NCI-H748 treated with DMSO at 0.1 percent for 48 hours (cell line): ENCODE data around the gene TBX6.

ENCODE experiments used
- DNase-seq: peaks from one replicate; lab custom pipeline; 2025; lab: John Stamatoyannopoulos, UW

TBX6 gene

DNA sequence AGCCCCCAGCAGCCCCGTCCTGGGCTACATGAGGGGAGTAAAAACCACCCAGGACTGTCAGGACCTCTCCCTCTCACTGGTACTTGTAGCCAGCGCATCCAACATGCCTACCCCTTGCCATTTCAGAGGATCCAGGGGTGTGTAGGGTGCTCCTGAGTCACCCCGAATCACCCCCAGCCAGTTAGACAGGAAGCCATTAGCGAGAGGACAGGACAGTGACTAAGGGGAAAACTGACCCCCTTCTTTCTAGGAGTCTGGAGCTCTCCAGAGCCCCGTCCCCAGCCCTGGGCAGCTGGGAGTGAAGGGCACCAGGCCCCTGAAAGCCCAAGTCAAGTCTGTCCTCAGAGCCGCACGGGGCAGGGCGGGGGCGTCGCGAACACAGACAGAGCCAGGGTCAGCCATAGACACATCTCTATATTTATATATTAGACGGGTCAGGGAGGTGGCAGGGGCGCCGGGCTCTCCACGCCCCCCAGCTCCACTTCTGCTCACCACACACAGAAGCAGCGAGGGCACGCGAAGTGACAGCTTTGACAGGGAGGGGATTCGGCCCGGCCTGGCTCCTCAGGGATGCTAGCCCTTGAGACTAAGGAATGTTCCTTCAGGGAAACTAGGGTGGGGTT is 22.1 kb upstream of the TBX6 start:
- no peak for DNase-seq

DNA sequence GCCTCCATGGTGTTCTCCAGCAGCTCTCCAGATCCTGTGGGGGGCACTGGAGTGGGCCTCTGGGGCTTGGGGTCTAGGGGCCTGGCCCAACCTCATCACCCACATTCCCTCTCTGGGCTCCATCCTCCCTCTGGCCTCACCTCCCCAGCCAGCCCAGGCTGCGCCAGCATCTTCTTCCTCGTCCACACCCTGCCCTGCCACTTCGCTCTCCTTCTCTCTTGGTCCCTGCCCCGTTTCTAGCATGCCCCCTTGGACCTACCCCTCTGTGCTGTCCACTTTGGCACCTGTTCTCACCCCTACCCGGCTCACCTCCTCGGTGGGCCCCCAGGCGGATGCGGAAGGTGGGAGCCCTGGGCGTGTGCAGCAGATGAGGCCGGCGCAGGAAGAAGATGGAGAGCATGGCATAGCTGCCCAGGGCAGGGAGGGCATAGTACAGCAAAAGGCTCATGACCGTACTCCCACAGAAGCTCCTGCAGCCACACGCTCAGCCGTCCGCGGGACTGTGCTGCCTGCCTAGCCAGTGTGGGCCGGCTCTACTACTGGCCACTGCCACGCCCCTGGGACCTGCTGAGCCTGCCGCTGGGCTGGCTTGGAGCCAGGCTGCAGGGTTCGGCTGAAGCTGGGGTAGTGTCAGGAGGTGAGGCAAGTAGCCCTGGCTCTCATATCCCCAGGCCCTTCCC is 21.4 kb upstream of the TBX6 start, which contains the start of gene GDPD3:
Gene GDPD3, minus strand, starts transcription at position 507 of the 680 bp plus-strand sequence. Its CDS starts 59 bp downstream, at position 448.
- no peak for DNase-seq

DNA sequence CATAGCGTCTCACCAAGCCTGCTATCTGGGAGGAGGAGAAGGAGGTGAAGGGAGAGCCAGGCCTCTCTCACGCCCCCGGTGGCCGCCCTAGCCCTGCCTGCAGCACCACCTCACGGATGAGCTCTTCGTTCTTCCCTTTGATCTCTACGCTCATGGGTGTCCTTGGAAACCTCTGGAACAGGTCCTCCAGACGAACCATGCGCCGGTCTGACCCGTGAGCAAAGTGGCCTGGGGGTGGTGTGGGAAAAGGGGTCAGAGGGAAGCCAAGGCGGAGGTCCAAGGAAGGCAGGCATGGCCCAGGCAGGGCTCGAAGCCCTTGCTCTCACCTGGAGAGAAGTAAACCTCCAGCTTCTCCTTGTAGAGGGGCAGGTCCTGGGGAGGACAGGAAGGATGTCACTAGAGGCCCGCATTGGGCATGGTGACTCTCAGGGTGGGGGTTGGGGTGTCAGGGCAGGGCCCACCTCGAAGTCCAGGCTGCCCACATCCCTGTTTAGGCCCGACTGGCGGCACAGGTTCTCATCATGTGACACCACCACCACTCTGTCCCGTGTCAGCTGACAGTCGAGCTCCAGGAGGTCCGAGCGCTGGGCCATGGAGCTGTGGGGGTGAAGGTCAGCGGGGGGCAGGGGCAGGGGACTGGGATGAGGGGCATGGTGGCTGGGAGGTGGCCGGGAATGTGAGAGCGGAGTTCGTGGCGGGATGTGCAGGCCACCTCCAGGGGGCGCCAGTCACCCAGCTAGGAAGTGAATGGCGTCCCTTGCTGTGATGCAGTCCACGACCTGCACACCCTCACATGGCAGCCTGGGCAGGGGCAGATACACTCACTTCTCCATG is 20.7 kb upstream of the TBX6 start:
- no peak for DNase-seq

DNA sequence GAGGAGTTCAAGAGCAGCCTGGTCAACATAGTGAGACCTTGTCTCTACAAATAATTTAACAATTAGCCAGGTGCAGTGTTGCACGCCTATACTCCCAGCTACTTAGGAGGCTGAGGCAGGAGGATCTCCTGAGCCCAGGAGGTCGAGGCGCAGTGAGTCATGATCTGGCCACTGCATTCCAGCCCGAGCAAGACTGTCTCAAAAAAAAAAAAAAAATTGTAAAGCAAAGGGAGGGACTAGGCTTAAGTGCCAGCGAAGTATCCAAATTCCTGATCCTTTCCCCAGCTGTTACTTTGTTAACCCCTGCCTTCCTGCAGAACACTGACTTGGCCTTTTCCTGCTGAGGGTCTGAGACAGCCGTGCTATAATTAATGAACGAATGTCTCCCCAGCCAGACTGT is 18.9 kb upstream of the TBX6 start:
- no peak for DNase-seq

DNA sequence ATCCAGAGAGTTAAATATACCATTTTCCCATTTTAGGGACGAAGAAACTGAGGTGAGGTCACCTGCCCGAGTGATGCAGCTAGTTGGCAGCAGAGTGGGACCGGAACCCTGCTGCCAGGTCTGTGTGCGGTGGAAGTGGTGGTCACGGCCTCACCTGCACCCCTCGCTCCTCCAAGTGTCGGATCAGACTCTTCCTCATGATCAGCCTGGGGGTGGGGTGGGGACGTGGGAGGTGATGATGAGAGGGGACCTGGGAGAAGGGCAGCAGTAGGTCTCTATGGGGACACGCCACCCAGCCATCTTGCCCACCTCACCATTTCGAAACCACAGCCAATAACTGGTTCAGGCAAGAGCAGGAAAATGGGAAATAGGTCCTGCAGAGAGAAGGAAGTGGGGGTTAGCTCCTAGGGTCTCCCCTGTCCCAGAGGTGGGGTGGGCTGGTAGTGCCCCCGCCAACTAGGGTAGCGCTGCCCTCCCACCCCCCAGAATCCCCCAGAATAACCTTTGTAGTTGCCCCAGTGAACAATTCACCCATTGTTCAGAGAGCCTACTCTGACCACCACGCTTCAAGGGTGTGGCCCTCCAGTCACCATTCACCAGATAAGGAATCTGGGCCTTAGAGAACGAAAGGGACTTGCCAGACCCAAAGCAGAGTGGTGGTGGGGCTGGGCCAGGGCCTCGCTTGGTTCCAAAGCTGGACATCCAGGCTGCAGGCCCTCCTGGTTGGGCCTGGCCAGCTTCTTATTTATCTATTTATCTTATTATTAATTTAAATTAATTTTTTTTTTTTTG is 16.5 kb upstream of the TBX6 start:
- DNase-seq: no peak

DNA sequence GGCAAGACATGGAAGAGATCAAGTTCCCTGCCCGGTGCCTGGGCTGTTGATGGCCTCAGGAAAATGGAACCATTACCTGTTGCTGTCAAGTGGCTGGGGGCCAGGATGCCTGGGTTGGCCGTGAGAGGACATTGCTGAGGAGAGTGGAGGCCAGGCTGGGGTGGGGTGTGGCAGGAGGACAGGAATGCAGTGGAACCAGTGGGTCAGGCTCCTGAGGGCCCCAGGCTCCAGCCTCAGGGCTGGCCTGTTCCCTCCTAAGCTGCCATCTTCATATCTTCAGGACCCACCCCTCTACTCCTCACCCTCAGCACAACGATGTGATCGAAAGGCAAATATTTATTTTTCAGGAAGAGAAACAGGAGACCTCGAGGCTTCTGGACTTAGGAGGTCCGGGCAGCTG is 12.8 kb upstream of the TBX6 start:
- no peak for DNase-seq

DNA sequence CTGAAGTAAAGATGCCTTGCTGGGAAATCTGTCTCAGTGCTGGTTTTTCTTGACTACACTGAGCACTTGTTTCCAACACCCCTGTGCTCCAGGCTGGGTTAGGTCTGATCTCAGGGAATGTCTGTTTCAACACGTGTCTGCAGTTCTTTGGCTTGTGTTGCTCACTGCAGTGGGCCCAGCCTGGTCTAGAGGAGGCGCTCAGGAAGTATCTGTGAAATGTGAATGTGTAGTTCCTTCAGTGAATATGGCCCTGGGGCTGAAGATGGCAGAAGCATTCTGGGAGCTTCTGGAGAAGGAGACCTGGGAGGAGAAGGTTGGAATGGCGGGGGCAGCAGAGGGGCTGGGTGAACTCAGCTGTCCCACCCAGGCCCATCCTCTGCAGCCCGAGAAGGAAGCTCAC is 12.4 kb upstream of the TBX6 start:
- no peak for DNase-seq

DNA sequence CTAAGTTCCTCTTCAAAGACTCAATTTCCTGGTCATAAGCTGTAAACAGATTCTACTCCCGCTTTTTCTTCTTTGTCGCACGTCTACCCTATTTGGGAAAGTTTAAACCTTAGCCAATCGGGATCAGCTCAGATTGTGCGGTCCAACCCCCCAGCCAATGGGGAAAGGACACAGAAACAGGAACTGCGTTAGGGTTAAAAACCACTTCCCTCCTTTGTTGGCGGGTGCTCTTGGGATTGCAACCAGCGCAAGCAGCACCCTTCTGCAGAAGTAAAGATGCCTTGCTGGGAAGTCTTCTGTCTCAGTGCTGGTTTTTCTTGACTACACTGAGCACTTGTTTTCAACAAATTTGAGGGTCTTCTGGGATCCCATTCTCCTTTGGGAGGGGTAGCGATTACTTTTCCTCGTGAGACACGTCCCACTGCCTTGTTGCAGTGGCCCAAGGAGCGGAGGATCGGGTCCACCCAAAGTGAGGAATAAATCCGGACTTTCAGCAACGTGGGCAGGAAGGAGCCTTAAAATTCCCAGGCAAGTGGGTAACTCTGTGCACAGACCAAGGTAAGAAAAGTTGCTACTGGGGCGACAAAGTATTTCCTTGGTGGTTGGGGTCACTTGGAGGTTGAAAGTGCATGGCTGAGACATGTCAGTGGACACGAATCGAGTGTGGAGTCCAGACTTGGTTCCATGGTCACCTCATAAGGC is 5.3 kb upstream of the TBX6 start:
- no peak for DNase-seq

DNA sequence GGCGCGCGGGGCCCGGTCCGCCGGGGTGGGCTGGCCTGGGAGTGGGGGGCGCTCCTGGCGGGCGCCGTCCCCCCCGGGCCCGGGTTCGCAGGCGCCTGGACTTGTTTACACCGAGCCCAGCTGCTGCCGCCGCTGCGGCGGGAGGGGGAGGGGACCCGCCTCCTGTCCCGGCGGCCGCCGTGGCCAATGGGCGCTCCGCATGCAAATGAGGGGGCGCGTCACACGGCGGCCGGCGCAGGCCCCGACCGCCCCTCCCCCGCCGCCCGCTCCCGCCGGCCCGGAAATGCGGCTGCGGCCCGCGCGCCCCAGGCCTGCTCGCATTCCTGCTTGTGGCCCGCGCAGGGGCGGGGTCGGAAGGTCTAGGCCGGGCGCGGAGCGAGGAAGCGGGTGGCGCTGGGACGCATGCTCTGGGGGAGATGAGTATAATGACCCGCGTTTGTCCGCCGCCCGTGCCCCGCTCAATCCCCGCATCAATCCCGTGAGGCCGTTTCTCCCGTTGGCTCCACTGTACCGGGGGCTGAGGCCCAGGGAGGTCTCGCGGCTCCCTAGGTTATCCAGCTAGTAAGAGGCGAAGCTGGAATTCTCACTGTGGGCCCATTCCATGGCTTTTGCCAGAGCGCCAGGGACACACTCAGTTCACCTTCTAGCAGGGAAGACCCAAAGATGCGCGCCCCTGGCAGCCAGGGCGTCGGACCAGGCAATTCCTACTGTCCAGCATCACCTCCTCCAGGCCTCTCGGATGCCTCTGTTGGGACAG is 4.6 kb upstream of the TBX6 start, which contains the start of gene YPEL3:
Gene YPEL3, minus strand, starts transcription at position 109 of the 757 bp plus-strand sequence. CDS start 731 bp downstream, outside the sequence.
- peak; percentile 42 for DNase-seq

DNA sequence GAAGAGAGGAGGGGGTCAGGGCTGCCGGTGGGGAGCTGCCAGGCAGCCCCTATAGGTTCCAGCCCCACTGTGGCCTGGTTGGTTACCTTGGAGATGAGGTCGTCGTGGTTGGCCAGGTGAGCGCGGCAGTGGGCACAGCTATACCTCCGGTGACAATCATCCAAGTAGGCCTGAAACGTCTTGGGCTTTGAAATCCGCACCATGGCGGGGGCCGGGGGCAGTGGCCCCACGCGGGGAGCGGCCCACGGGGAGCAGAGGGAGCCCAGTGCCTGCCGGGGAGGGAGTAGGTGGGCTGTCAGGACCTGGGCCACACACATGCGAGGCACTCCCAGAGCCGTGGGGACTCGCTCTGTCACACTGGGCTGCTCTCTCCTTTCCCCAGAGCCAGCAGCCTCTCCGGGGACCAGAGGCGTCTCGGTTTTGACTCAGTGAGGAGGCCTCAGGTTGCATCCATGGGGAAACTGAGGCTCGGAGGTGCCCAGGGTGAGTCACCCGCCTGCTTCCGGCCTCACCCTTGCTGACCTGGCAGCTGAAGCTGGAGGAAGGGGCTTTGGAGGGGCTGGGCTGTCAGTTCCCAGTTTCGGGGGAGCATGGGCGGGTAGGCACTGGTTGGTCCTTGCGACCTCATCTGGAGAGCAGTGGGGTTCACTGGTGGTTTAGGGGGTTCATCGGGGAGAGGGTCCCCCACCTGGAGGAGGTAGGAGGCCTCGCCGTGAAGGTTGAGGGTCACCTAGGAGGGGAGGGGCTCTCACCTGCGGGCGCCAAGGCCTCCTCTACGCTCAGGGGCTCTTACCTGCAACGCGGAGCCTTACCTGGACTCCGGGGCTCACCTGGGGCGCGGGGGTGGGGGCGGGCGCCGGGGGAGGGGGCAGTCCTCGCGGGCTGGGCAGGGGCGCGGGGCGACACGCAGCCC is 3.7 kb upstream of the TBX6 start:
- DNase-seq: no peak

DNA sequence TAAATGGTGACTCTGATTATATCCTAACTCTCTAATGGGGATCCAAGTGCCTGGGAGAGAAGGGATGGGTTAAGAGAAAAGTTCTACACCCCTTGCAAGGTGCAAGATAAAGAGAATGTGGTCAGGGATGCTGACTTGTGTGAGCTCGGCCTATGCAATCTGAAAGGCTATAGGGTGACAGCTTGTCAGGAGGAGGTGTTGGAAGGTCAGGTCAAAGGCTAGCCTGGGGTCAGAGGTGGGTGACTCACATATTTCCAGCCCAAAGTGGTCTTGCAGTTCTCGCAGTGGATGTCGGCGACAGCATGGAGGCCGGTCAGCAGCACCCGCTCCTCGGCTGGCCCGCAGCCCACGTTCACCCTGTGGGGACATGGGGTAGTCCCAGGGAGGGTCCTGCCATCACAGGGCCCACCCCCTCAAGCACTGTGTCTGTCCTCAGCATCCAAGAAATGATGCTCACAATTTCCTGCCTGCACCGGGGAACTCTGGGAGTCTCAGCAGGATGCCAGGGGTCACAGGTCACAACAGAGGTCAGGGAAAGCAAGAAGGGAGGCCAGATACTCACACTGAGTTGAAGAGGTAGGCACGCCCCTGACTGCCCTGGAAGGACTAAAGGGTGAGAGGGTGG is 2.9 kb upstream of the TBX6 start:
- no peak for DNase-seq

DNA sequence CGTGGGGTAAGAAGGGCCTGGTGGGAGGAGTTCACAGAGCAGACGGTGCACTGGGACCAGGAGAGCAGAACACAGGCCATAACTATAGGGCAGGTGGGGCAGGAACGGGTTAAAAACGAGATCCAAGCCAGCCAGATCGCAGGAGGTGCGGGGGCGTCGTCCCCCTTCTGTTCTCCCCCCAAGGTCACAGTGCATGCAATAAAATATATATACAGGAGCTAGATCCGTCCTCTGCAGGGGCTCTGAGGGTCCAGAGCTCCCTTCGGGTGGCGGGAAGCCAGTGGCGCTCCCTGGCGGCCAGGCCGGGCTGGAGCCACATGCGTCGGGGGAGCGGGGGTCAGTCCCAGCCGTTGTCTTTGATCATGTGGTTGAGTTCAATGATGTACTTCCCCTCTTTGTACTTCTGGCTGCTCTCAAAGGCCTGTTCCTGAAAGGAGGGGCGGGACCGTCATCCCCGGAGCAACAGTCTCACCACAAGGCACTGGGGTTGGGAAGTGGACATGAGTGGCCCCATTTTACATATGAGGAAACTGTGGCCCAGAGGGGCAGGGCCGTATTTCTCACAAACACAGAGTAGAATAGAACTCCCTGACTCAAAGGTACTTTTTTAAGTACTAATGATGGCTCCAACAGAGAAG is 768 bp upstream of the TBX6 start:
- DNase-seq: peak; percentile 3

DNA sequence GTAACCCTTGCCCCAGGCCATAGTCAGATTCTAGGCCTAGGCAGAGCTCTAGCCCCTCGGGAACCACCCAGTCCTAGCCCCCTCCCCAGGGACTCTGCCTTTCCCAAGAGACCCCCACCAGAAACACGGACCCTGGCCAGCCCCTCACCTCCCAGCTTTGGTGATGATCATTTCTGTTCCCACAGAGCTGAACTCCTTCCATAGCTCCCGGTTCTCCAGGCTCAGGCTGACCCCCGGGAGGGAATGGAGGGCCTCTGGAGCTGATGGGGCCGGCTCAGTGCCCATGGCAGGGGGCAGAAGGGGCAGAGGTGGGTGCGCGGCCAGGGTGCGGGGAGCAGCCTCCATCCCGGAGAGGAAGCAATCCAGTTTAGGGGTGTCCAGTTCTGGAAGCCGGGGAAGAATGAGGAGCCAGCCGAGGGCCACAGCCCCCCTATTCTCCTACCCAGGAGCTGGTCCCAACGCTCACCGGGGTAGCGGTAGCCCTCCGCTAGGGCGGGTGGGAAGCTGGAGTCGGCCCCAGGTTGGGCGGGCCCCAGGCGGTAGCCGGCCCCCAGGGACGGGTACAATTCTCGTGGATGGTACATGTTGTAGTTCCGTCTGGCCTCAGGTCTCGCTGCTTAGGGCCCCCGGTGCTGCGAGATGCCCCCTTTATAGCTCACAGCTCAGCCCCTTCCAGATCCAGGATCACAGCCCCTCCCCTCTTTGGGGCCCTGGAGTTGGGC is 953 bp downstream of the TBX6 start:
- no peak for DNase-seq

DNA sequence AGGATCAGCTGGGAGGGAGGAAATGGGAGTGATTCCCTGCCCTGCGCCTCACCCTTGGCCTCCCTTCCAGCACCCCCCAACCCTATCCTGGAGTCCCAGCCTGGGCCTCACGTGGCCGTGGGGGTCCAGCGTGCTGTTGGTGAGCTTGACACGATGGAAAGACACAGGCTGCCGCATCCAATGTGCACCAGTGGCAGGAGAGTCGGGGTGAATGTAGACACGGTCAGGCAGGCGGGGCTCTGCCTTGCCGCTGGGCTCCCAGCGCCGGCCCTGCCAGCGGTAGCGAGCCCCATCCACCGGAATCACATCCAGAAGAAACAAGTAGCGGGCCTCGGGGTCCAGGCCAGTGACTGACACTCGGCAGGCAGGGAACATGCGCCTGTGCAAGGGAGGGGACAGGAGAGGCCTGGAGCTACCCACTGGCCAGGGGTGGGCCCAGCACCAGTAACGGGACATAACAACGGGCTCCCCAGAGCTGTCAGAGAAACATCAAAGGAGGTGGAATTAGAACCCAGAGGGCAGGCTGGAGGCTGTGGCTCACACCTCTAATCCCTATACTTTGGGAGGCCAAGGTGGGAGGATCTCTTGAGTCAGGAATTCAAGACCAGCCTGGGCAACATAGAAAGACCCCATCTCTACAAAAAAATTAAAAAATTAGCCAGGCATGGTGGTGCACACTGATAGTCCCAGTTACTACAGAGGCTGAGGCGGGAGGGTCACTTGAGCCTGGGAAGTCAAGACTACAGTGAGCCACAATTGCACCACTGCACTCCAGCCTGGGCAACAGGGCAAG is 2.7 kb downstream of the TBX6 start:
- DNase-seq: no peak

DNA sequence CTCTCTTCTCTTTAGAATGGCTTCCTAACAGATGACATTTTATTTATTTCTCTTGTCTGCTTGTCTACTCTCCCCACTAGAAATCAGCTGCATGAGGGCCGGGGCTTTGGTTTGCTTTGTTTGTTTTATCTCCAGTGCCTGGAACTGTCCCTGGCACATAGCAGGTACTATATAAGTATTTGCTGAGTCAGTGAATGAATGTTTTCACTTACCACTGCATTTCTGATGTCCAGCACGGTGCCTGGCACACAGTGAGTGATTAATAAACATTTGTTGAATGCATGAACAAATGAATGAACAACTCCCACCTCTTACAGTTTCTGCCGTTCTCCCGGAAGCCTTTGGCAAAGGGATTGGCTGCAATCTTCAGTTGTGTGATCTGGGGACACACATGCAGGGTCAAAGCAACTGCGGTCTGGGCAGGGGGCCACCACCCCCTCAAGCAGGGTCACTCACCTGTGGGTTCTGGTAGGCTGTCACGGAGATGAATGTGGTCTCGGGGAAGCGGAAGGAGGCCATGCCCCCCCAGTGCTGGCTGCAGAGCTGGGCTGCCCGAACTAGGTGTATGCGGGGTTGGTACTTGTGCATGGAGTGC is 3.4 kb downstream of the TBX6 start:
- DNase-seq: no peak

DNA sequence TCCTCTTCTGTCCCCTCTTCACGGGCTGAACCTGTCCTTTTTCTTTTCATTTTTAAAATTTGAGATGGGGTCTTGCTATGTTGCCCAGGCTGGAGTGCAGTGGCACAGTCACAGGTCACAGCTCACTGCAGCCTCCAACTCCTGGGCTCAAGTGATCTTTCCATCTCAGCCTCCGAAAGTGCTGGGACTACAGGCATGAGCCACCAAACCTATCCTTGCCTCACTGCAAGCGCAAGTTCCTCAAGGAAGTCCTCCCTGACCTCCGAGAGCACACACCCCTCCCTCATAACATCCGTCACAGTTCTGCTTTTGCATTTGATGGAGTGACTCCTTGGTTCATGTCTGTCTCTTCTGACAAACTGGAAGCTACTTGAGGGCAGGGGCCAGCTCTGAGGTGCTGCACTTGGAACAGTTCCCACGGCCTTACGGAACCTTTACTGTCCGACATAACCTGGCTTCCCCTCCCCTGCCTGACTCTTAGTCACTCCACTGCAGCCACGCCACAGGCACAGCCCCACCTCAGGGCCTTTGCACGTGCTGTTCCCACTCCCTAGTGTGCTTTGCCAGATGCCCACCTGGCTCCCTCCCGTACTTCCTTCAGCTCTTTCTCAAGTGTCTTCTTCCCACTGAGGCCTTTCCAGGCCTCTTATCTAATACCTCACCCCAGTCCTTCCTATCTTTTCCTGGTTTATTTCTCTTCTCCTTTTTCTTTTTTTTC is 4.4 kb downstream of the TBX6 start:
- DNase-seq: no peak
